Activated naive CD4-positive, alpha-beta T cell treated with anti-CD3 and anti-CD28 coated beads for 36 hours (primary cell): ENCODE measurements around the gene POU4F1. TPM values are rescaled to one million over a fixed set of nuclear protein-coding genes. Genes with fewer than 3 reads are reported as not detected.

Experiments
- CTCF ChIA-PET: fragments of 350-600 bp; sonication (Branson Sonifier 250); formaldehyde crosslinking; loops from one replicate; lab custom pipeline; 2021; ENCODE audit warnings: antibody characterized with exemption; lab: Charles Lee
- DNase-seq: peaks from one replicate; pipeline ENCODE4 v3.0.0-alpha.2; 2020
- H3K27ac Mint-ChIP-seq: one replicate; pipeline ENCODE4 v1.8.0; 2021; ENCODE audit warnings: mild to moderate bottlenecking, mixed read lengths
- H3K27me3 Mint-ChIP-seq: one replicate; pipeline ENCODE4 v1.8.0; 2021; ENCODE audit warnings: low read depth, mixed read lengths
- H3K36me3 Mint-ChIP-seq: one replicate; pipeline ENCODE4 v1.8.0; 2021; ENCODE audit warnings: low read depth, mixed read lengths
- H3K4me1 Mint-ChIP-seq: one replicate; pipeline ENCODE4 v1.8.0; 2021; ENCODE audit warnings: low read depth, mixed read lengths
- H3K4me3 Mint-ChIP-seq: one replicate; pipeline ENCODE4 v1.8.0; 2021; ENCODE audit warnings: mild to moderate bottlenecking, moderate library complexity, mixed read lengths
- H3K9me3 Mint-ChIP-seq: one replicate; pipeline ENCODE4 v1.8.0; 2021; ENCODE audit warnings: mixed read lengths
- intact Hi-C: fragments of 100-400 bp; cut with micrococcal nuclease; formaldehyde crosslinking; loops from one replicate; pipeline ENCODE4 v1.15.1; 2023
- total RNA-seq, 2 experiments: library from RNA; stranded (reverse); gene quantifications; one replicate each; pipeline ENCODE4 v1.2.3, GENCODE V29; 2021

Gene POU4F1
- total RNA-seq, 2 experiments from 2014 or later = 0.07 TPM; not detected in 1

DNA sequence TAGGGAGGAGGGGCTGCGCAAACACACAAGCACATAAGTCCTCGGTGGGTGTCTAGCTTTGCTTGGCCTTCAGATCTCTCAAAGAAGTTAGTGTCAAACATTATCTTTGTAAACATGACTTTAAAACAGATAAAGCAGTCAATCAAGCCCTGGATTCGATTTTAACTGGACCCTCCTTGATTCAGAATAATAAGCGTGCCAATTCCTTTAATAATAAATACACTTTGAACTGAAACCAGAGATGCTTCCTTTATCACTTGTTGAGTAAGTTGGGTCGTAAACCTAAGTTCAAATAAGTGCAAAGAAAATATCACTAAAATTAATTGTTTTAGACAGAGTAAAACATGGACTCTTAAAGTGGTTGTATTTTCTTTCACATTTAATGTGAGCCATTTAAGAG is 30.9 kb downstream of the POU4F1 start:
- H3K4me1 Mint-ChIP-seq = no peaks in the 10 kb centered on the region
- intact Hi-C loops = no loop called here
- CTCF ChIA-PET = no interaction called here
- no peak for DNase-seq
- no peaks in the 10 kb centered on the region for H3K9me3 Mint-ChIP-seq
- H3K4me3 Mint-ChIP-seq = no peak overlapping the region
- H3K27ac Mint-ChIP-seq = no peak overlapping the region
- no peaks in the 10 kb centered on the region for H3K36me3 Mint-ChIP-seq
- peaks cover 12% of the 10 kb centered on the region for H3K27me3 Mint-ChIP-seq

DNA sequence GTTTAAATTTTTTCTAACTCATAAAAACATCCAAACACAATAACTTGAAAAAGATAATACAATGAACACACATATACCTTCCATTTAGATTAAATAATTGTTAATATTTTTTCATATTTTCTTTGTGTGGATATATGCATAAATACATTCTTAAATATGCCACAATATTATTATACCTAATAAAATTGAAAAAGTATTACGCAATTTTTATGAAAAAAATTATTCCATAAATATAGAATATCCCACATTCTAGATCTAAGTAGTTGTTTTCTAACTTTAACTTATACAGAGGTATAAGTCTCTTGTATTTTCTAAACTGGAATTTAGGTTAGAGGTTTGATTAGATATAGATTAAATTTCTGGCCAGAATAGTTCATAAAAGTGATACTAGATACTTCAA is 34.3 kb downstream of the POU4F1 start:
- intact Hi-C loops = no loop called here
- Mint-ChIP-seq H3K27me3 (peaks cover 10% of the 10 kb centered on the region), H3K9me3 (no peaks in the 10 kb centered on the region), H3K36me3 (no peaks in the 10 kb centered on the region), H3K4me3 (no peak overlapping the region), H3K4me1 (no peaks in the 10 kb centered on the region), H3K27ac (no peak overlapping the region)
- no peak for DNase-seq
- CTCF ChIA-PET = interaction anchor here (0.6 kb wide), 2 partner anchors 157 to 541 kb away, joined by 3 read pairs; no protein-coding TSS in a partner anchor

DNA sequence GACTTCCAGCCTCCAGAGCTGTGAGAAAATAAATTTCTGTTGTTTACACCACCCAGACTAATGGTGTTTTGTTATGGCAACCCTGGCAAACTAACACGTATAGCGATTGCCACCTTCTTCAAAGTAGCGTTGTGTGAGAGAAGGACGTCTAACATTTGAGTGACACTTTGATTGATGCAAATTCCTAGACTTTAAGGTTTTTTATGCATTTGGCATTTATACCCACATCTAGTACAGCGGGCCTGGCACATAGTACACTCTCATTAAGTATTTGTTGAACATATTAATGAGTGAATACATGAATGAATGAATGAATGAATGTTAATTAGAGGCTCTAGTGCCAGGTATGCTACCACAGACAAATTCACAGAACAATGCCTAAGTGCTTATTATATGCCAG is 36.7 kb downstream of the POU4F1 start:
- Mint-ChIP-seq H3K27me3 (peaks cover 11% of the 10 kb centered on the region), H3K27ac (no peak overlapping the region), H3K9me3 (no peaks in the 10 kb centered on the region), H3K4me1 (no peaks in the 10 kb centered on the region), H3K36me3 (no peaks in the 10 kb centered on the region), H3K4me3 (no peak overlapping the region)
- intact Hi-C loops = no loop called here
- CTCF ChIA-PET = no interaction called here
- no peak for DNase-seq

DNA sequence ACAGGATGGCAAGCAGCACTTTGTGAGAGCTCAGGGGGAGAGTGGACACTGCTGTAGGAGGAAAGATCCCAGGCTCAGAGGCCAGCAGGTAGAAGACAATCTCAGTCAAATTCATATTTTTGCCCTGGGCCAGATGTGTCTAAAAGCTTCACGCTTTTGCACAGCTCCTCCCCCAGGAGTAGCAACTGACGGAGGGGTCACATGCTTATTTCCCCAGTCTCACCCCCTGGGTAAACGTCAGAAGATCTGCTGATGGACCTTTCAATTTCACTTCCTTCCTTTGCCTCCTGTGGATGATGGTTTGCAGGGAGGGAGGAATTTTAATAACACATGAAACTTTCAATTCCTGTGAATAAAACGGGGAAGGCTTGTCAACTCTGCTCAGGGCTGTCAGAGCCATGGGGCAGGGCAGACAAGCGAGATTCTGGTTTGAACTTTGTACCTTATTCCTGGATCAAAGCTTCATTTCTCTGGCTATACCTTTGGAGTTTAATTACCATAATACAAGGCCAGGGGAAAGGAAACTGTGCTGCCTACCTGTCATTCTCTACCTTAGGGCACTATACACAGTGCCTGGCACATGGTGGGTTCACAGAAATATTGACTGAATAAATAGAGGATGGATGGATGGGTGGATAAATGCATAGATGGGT is 41.0 kb downstream of the POU4F1 start:
- H3K4me3 Mint-ChIP-seq = no peak overlapping the region
- CTCF ChIA-PET = no interaction called here
- DNase-seq = no peak
- intact Hi-C loops = no loop called here
- no peak overlapping the region for H3K27ac Mint-ChIP-seq
- no peaks in the 10 kb centered on the region for H3K9me3 Mint-ChIP-seq
- no peaks in the 10 kb centered on the region for H3K4me1 Mint-ChIP-seq
- no peaks in the 10 kb centered on the region for H3K36me3 Mint-ChIP-seq
- peaks cover 26% of the 10 kb centered on the region for H3K27me3 Mint-ChIP-seq

Other genes starting within 250 kb of the POU4F1 start
- 10 to 100 TPM; 16.0 to 17.7 TPM for gene OBI1, start 55.6 kb upstream of the POU4F1 start, total RNA-seq